Ishikawa (cell line): Measurements from ENCODE around the gene USP17L13.
"Not testable (repeated sequence)": the region's sequence is repeated elsewhere in the genome, so short reads cannot be mapped to it uniquely, and the experiment has no call there.

Experiments used
- MAX ChIP-seq: IDR thresholded peaks from 2 replicates; pipeline ENCODE4 v1.6.1; 2012
- TAF1 ChIP-seq: IDR thresholded peaks from 2 replicates; pipeline ENCODE4 v1.6.1; 2012; ENCODE audit warnings: low read depth, mild to moderate bottlenecking
- TEAD4 ChIP-seq: IDR thresholded peaks from 2 replicates; pipeline ENCODE4 v1.6.1; 2012
- YY1 ChIP-seq: IDR thresholded peaks from 2 replicates; pipeline ENCODE4 v1.6.1; 2012; ENCODE audit warnings: low read depth

GRCh38 chr4:9267319-9267718, 42.6 kb downstream of the USP17L13 start, which contains the start of gene USP17L22:
- TF ChIP-seq TEAD4, MAX, TAF1, YY1: not testable (repeated sequence)
